ENCODE measurements around the gene KLRF1.

DNA sequence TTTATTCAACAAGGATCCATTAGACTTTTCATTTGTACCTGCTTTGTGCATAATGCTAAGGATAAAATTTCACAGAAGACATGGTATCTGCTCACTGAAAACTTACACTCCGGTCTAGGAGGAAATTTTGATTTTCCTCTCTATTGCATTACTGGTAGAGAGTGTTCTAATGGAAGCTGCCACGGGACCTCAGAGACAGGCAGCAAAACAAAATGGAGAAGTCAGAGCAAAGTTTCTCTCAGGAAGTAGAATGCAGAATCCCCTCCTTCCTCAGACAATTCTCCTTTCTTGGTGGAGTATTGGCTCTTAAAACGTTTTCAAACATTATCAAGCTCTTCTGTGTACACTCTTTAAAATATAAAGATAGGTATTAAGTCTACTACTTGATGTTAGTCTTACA is 29.6 kb downstream of the KLRF1 start:
- TF ChIP-seq RCOR1 (IDR thresholded peaks at IDR 0.05; ENCODE audit: low read length) (no peak), TAF1 (IDR thresholded peaks at IDR 0.05; ENCODE audit: borderline replicate concordance, low read depth, low read length) (no peak), GABPA (IDR thresholded peaks at IDR 0.05; ENCODE audit: low read depth) (no peak), EP300 (IDR thresholded peaks at IDR 0.05; ENCODE audit: borderline replicate concordance in 1 of 2, low read depth in 1 of 2, low read length in 1 of 2) (no peak)
